Measurements from ENCODE around the gene AQP12A. TPM values are rescaled to one million over a fixed set of nuclear protein-coding genes. Genes with fewer than 3 reads are reported as not detected.

The AQP12A gene
- total and polyA plus RNA-seq, 8 donors: not detected

DNA sequence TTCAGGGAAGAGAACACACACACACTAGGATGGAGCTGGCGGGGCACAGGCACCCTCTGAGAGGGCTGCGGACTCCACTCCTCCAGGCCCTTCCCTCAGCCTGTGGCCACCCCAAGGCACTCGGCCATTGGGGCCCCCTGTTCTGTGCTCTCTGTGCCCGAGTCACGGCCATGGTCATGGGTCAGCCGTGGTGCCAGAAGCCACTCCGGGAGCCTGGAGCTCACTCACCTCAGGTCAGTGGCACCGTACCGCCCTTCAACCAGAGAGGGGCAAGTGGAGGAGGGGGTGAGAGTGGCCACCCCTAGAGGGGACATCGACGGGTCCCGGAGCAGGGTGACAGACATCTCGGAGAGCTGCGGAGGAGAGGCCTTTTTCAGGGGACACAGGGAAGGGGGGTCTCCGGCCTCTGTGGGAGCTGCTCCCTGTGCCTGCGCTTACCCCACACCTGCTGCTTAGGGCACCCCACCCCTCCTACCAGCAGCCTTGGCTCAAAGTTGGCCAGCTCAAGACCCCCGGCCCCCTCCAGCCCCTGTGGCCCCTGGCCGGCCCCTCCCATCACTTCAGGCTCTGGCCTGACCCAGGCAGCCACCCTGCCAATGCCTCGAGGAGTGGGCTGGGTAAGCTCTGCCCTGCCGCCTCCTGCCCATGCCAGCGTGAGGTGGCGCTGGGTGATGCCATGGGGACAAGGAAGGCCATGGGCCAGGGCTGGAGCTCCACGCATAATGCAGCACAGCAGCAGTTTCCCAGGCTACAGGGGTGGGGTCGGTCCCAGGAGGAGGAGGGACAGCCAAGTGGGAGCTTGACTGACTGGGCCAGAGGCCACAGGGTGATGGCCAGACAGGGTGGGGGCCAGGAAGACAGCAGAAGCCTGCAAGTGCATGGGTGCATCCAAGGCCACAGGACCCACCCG, 29.3 kb downstream of the AQP12A start:
- intact Hi-C loops (cut with DNase I; ENCODE audit: low total_unique reads): no loop called here
- 81 to 95% (median 85%) methylated on average over 14 to 25 of the region's 25 CpGs for WGBS, 5 donors
- no peak overlapping the region for H3K27ac ChIP-seq
- H3K36me3 ChIP-seq: no peaks in the 10 kb centered on the region
- H3K4me3 ChIP-seq: no peak overlapping the region
- H3K9me3 ChIP-seq: no peaks in the 10 kb centered on the region
- H3K4me1 ChIP-seq: no peaks in the 10 kb centered on the region
- TF ChIP-seq, protein P1, sequence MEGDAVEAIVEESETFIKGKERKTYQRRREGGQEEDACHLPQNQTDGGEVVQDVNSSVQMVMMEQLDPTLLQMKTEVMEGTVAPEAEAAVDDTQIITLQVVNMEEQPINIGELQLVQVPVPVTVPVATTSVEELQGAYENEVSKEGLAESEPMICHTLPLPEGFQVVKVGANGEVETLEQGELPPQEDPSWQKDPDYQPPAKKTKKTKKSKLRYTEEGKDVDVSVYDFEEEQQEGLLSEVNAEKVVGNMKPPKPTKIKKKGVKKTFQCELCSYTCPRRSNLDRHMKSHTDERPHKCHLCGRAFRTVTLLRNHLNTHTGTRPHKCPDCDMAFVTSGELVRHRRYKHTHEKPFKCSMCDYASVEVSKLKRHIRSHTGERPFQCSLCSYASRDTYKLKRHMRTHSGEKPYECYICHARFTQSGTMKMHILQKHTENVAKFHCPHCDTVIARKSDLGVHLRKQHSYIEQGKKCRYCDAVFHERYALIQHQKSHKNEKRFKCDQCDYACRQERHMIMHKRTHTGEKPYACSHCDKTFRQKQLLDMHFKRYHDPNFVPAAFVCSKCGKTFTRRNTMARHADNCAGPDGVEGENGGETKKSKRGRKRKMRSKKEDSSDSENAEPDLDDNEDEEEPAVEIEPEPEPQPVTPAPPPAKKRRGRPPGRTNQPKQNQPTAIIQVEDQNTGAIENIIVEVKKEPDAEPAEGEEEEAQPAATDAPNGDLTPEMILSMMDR (IDR thresholded peaks at IDR 0.05): no peak
- TF ChIP-seq EP300 (IDR thresholded peaks at IDR 0.05) (no peak), POLR2A (IDR thresholded peaks at IDR 0.05) (no peak), POLR2AphosphoS5 (IDR thresholded peaks at IDR 0.05) (no peak)
- H3K27me3 ChIP-seq: no peaks in the 10 kb centered on the region
- no peak for DNase-seq

DNA sequence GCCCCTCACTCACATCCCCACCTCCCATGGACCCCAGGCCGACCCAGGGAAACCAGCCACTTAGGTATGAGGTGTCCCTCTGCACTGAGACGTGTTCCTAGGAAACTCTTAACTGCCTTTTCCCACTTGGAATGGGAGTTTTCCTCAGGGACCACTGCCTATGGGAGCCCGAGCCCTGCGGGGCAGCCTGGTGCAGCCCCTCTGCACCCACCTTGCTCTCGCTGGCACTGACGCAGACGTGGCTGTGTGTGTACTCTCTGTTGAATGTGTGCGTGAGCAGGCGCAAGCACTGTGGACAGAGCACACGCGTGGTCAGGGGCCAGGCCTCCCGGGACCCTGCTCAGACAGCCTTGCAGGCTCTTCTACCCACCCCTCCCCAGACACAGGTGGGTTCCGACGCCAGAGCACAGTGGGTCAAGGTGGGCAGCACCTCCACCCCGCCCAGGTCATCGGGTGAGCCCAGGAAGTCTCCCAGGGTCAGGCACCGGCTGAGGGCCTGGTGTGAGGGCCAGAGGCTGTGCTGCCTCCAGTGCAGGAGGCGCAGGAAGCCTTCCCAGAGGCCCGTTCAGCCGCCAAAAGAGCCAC, 30.0 kb downstream of the AQP12A start:
- TF ChIP-seq POLR2AphosphoS5 (IDR thresholded peaks at IDR 0.05) (no peak), EP300 (IDR thresholded peaks at IDR 0.05) (no peak), POLR2A (IDR thresholded peaks at IDR 0.05) (no peak)
- TF ChIP-seq, protein P1 (IDR thresholded peaks at IDR 0.05): no peak
- H3K4me1 ChIP-seq: no peaks in the 10 kb centered on the region
- intact Hi-C loops (cut with DNase I; ENCODE audit: low total_unique reads): no loop called here
- WGBS, 5 donors: 75 to 90% (median 80%) methylated on average over 11 to 20 of the region's 20 CpGs
- H3K36me3 ChIP-seq: no peaks in the 10 kb centered on the region
- no peak overlapping the region for H3K27ac ChIP-seq
- no peaks in the 10 kb centered on the region for H3K27me3 ChIP-seq
- H3K9me3 ChIP-seq: no peaks in the 10 kb centered on the region
- no peak overlapping the region for H3K4me3 ChIP-seq
- DNase-seq: no peak

DNA sequence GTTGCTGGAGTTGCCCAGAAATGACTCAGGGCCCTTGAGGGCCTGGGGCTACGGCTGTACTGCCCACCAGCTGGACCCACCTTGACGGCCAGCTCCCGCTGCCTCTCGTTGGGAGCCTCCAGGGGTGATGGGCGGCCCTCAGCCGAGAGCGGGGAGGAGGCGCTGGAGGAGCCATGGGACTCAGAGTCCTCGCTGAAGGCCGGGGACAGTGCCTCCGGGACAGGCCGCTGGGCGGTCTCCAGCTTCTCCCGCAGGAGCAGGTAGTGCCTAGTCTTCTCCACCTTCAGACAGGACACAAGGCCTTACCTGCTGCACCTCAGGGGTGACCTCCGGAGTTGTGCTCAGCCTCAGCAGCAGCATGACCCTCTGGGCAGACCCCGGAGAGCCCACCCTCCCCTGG, 30.7 kb downstream of the AQP12A start:
- Histone ChIP-seq H3K4me1 (no peaks in the 10 kb centered on the region), H3K4me3 (no peak overlapping the region), H3K27me3 (peaks cover 0 to 5% (median 0%) of the 10 kb centered on the region in 3 donors), H3K27ac (no peak overlapping the region), H3K9me3 (no peaks in the 10 kb centered on the region), H3K36me3 (no peaks in the 10 kb centered on the region)
- 87 to 100% (median 91%) methylated on average over 2 to 16 of the region's 16 CpGs; no CpG with 5 or more reads in 1 of the 5 donors for WGBS, 5 donors
- TF ChIP-seq POLR2A (IDR thresholded peaks at IDR 0.05): no peak
- TF ChIP-seq, protein P1 (IDR thresholded peaks at IDR 0.05): no peak
- no peak for TF ChIP-seq EP300 (IDR thresholded peaks at IDR 0.05)
- TF ChIP-seq POLR2AphosphoS5 (IDR thresholded peaks at IDR 0.05): no peak
- intact Hi-C loops (cut with DNase I; ENCODE audit: low total_unique reads): no loop called here
- DNase-seq: no peak

DNA sequence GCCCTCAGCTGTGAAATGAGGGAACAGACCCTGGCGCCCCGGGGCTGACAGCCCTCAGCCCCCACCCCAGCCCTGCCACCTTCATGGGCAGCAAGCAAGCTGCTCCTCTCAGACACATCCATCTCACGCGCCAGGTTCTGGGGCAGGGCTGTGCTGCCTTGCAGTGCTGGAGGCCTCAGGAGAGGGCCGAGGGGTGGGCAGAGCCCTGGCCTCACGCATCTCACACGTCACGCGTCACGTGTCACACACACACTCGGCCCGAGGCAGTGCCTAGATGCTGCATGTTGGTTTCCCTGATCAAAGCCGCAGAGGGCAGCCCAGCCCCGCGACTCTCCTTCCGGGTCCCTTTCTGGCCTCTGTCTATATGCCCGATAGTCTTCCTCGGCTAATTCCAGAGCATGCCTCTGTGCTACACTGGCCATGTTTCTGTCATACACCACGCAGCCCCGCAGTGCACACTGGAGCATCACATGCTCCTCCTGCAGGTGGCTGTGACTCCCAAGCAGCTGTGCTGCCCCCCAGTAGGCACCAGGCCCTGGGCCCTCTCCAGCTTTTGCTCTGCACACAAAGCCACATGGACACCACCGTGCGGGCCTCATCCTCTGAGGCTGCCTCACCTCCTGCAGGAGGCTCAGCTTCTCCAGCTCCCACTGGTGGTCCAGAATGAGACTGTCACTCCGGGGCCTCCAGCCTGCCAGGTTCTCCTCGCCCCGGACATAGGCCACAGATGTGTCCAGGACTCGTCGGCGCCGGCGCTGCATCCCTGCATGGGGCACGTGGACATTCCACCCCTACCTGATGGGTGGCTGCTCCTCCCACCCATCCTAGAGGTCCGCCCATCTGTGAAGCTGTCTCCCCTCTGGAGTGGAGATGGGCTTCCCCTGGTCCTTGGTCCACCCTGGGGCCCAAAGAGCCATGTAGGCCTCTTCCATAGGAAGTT, 31.4 kb downstream of the AQP12A start:
- H3K9me3 ChIP-seq: no peaks in the 10 kb centered on the region
- TF ChIP-seq, protein P1 (IDR thresholded peaks at IDR 0.05): no peak
- TF ChIP-seq POLR2AphosphoS5 (IDR thresholded peaks at IDR 0.05): no peak
- TF ChIP-seq POLR2A (IDR thresholded peaks at IDR 0.05): no peak
- TF ChIP-seq EP300 (IDR thresholded peaks at IDR 0.05): no peak
- no peaks in the 10 kb centered on the region for H3K4me1 ChIP-seq
- intact Hi-C loops (cut with DNase I; ENCODE audit: low total_unique reads): no loop called here
- no peak overlapping the region for H3K27ac ChIP-seq
- peaks cover 0 to 8% (median 0%) of the 10 kb centered on the region in 3 donors for H3K27me3 ChIP-seq
- H3K4me3 ChIP-seq: no peak overlapping the region
- H3K36me3 ChIP-seq: no peaks in the 10 kb centered on the region
- no peak for DNase-seq
- 80 to 88% (median 86%) methylated on average over 28 to 32 of the region's 32 CpGs for WGBS, 5 donors

Measured in stomach (tissue), 9 donors.